Erythroblast (primary cell): ENCODE measurements around the gene PAX2.

Source experiments
- GATA1 ChIP-seq: IDR thresholded peaks from 2 replicates; pipeline ENCODE4 v1.6.1; 2011; ENCODE audit warnings: low read depth, mild to moderate bottlenecking, control low read depth, low read length, moderate library complexity
- POLR2A ChIP-seq: IDR thresholded peaks from 2 replicates; pipeline ENCODE4 v1.6.1; 2011; ENCODE audit warnings: mild to moderate bottlenecking, low read length

GRCh38 chr10:100766693-100767421 is 21.5 kb downstream of the PAX2 start:
- TF ChIP-seq POLR2A (no peak), GATA1 (no peak)
